GM12872 (cell line): ENCODE results near the gene XRCC3.

Experiments
- CTCF ChIP-seq: IDR thresholded peaks from 3 replicates; pipeline ENCODE4 v1.5.1; 2011; ENCODE audit warnings: low read depth, mild to moderate bottlenecking, low read length, moderate library complexity; ENCODE audit not compliant: insufficient read depth

The XRCC3 gene

GRCh38 chr14:103721334-103722120, 6.3 kb upstream of the XRCC3 start:
- no peak for TF ChIP-seq CTCF

- TF ChIP-seq CTCF = no peak
Observed at GRCh38 chr14:103719751-103720150, 4.5 kb upstream of the XRCC3 start.

GRCh38 chr14:103718572-103718971, 3.3 kb upstream of the XRCC3 start:
- TF ChIP-seq CTCF = no peak

- no peak for TF ChIP-seq CTCF
Observed at GRCh38 chr14:103716899-103717411, 1.7 kb upstream of the XRCC3 start.

GRCh38 chr14:103716091-103716801, 995 bp upstream of the XRCC3 start:
- no peak for TF ChIP-seq CTCF

- no peak for TF ChIP-seq CTCF
Observed at GRCh38 chr14:103714063-103714724, 1.1 kb downstream of the XRCC3 start.

GRCh38 chr14:103713304-103714062, 1.8 kb downstream of the XRCC3 start:
- no peak for TF ChIP-seq CTCF
